ENCODE results near the gene PRKN.

- TF ChIP-seq CTCF (IDR thresholded peaks at IDR 0.05; ENCODE audit: low read length), result no peak
- no peak for TF ChIP-seq EZH2 (IDR thresholded peaks at IDR 0.05; ENCODE audit: borderline replicate concordance, low read length)
Measured at GRCh38 chr6:162306616-162307015, 420.9 kb downstream of the PRKN start.

Data from OCI-LY1 (cell line).